22Rv1 (cell line): ENCODE data around the gene CHMP2B.

Experiments used
- CTCF ChIP-seq: fragments of 450-650 bp; IDR thresholded peaks from 2 replicates; pipeline ENCODE4 v1.5.1; 2017; ENCODE audit warnings: mild to moderate bottlenecking
- ZFX ChIP-seq: fragments of 450-650 bp; IDR thresholded peaks from 2 replicates; pipeline ENCODE4 v1.6.1; 2017; ENCODE audit warnings: antibody characterized with exemption, borderline replicate concordance

- no peak for TF ChIP-seq CTCF
- TF ChIP-seq ZFX = no peak
These were observed 35.9 kb upstream of the CHMP2B start for GRCh38 chr3:87191175-87191574.
